Activated T-cell treated with anti-CD3 and anti-CD28 coated beads, Interleukin-2, amount 50 U/mL, for 4 hours (primary cell): ENCODE measurements around the gene CACNG8. TPM values are rescaled to one million over a fixed set of nuclear protein-coding genes. Genes with fewer than 3 reads are reported as not detected.
"Not testable (repeated sequence)": the region's sequence is repeated elsewhere in the genome, so short reads cannot be mapped to it uniquely, and the experiment has no call there.

ENCODE experiments used
- ATAC-seq, 2 donors: fragments of 200-7000 bp; cut with Tn5 transposase; one replicate each; pipeline ENCODE4 v1.10.0; 2021
- DNase-seq: peaks from one replicate; pipeline ENCODE4 v3.0.0-alpha.2; 2020
- H3K27me3 Mint-ChIP-seq: one replicate; pipeline ENCODE4 v1.8.0; 2021; ENCODE audit warnings: low read depth, mixed read lengths
- H3K36me3 Mint-ChIP-seq: one replicate; pipeline ENCODE4 v1.8.0; 2022; ENCODE audit warnings: mixed read lengths; ENCODE audit not compliant: insufficient read depth
- H3K4me1 Mint-ChIP-seq: one replicate; pipeline ENCODE4 v1.8.0; 2021; ENCODE audit warnings: low read depth, mixed read lengths
- H3K4me3 Mint-ChIP-seq: one replicate; pipeline ENCODE4 v1.8.0; 2021; ENCODE audit warnings: mild to moderate bottlenecking, moderate library complexity, mixed read lengths
- H3K9me3 Mint-ChIP-seq: one replicate; pipeline ENCODE4 v1.8.0; 2021; ENCODE audit warnings: mixed read lengths
- total RNA-seq, 3 donors: library from RNA; stranded (reverse); gene quantifications; one replicate each; pipeline ENCODE4 v1.2.1, GENCODE V29; 2021

Gene CACNG8
- not detected for total RNA-seq

DNA sequence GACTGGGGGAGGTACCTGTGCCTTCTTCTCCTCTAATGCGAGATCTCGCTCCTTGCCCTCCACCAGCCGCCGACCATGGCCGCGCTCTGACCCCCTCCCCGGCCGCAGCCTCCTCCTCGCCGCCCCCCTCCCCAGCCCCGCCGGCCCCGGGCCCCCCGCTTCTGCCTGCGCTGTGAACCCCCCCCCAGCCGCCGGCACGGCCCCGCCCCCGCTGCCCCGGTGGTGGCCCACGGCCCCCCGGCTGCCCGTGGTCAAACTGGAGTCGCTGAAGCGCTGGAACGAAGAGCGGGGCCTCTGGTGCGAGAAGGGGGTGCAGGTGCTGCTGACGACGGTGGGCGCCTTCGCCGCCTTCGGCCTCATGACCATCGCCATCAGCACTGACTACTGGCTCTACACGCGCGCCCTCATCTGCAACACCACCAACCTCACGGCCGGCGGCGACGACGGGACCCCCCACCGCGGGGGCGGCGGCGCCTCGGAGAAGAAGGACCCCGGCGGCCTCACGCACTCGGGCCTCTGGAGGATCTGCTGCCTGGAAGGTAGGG, at the start of gene CACNG8:
Gene CACNG8 (plus strand): TSS at position 51 of the 545 bp plus-strand sequence.
- H3K4me3 Mint-ChIP-seq, result no peak within 1 kb of the TSS
- no peaks in the 10 kb centered on the region for H3K9me3 Mint-ChIP-seq
- DNase-seq (no peak), ATAC-seq (no peak)
- H3K27me3 Mint-ChIP-seq, result peaks cover 69% of the 10 kb centered on the region
- H3K4me1 Mint-ChIP-seq, result peaks cover 6% of the 10 kb centered on the region
- H3K36me3 Mint-ChIP-seq, result no peaks in the 10 kb centered on the region

DNA sequence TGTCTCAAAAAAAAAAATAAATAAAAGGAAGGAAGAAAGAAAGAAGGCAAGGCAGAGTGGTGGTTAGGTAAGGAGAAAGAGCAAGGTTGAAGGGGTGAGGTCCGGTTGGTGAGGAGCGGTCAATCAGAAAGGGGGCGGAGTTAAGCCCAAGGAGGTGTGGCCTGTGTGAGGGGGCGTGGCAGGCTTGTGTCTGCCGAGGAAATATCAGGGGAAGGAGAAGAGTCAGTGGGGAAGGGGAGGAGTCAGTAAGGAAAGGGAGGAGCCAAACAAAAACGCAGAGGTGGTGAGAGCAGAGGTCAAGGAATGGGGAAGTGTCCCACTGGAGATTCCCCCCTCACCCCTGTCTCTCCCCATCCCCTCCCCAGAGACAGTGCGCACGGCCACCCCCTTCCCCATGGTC, 47.7 kb upstream of the CACNG8 start:
- DNase-seq, result no peak
- Mint-ChIP-seq H3K36me3 (no peaks in the 10 kb centered on the region), H3K27me3 (peaks cover 51% of the 10 kb centered on the region), H3K9me3 (no peaks in the 10 kb centered on the region), H3K4me1 (peaks cover under 1% of the 10 kb centered on the region), H3K4me3 (no peak overlapping the region)
- ATAC-seq, result no peak

GRCh38 chr19:53916004-53916403, 46.7 kb upstream of the CACNG8 start:
- Mint-ChIP-seq H3K4me3 (no peak overlapping the region), H3K4me1 (no peaks in the 10 kb centered on the region), H3K27me3 (peaks cover 41% of the 10 kb centered on the region), H3K9me3 (no peaks in the 10 kb centered on the region), H3K36me3 (no peaks in the 10 kb centered on the region)
- DNase-seq, result no peak
- no peak for ATAC-seq

DNA sequence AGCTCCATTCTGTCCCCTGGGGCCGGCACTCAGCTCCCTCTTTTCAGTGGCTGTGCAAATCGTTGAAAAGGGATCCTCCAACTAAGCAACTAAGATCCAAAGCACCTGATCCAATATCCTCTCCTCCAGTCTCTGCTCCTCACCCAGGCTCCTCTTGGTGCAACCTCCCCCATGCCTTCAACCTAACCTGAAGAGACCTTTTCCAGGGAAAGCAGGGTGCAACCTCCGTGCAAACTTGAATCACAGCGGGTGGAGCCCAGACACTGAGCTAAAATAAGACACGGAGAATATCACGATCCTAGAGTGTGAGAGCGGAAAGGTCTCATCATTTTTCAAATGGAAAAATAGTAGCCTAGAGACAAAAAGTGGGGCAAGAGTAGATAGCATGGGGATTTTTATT, 45.4 kb upstream of the CACNG8 start:
- no peaks in the 10 kb centered on the region for H3K4me1 Mint-ChIP-seq
- no peak for ATAC-seq
- DNase-seq, result no peak
- no peaks in the 10 kb centered on the region for H3K9me3 Mint-ChIP-seq
- peaks cover 28% of the 10 kb centered on the region for H3K27me3 Mint-ChIP-seq
- no peaks in the 10 kb centered on the region for H3K36me3 Mint-ChIP-seq
- H3K4me3 Mint-ChIP-seq, result no peak overlapping the region

- H3K4me1 Mint-ChIP-seq, result no peaks in the 10 kb centered on the region
- H3K27me3 Mint-ChIP-seq, result peaks cover 3% of the 10 kb centered on the region
- no peak overlapping the region for H3K4me3 Mint-ChIP-seq
- H3K9me3 Mint-ChIP-seq, result peaks cover 3% of the 10 kb centered on the region
- H3K36me3 Mint-ChIP-seq, result no peaks in the 10 kb centered on the region
- DNase-seq (no peak), ATAC-seq (no peak)
Measured at GRCh38 chr19:53927739-53928138, 35.0 kb upstream of the CACNG8 start.

- DNase-seq, result no peak
- H3K36me3 Mint-ChIP-seq, result no peaks in the 10 kb centered on the region
- no peak for ATAC-seq
- no peaks in the 10 kb centered on the region for H3K9me3 Mint-ChIP-seq
- H3K27me3 Mint-ChIP-seq, result peaks cover 22% of the 10 kb centered on the region
- H3K4me1 Mint-ChIP-seq, result no peaks in the 10 kb centered on the region
- H3K4me3 Mint-ChIP-seq, result no peak overlapping the region
Measured at GRCh38 chr19:53936029-53936428, 26.7 kb upstream of the CACNG8 start.

DNA sequence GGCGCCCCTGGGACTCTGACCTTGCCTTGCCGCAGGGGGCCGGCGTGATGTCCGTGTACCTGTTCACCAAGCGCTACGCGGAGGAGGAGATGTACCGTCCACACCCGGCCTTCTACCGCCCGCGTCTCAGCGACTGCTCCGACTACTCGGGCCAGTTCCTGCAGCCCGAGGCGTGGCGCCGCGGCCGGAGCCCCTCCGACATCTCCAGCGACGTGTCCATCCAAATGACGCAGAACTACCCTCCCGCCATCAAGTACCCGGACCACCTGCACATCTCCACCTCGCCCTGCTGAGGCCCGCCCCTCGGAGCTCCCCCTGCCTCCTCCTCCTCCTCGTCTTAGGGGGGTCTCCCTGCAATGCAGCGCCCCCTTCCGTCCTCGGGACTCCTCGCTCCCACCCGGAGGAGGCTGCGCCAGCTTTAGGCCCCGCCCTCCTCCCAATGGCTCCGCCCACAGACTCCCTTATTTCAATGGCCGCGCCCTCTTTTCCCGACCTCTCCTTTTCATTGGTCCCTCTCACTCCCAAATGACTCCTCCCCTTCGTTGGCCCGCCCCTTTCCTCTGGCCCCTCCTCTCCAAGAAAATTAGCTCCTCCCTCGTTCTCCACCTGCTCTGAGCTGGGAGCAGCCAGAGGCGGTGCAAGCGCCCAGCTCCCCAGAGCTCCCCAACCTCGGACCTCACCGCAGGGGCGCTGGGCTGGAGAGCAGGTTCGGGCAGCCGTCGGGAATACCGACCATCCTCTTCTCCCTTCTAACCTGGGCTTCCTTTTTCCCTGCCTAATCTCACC, 20.5 kb upstream of the CACNG8 start:
- Mint-ChIP-seq H3K9me3 (no peaks in the 10 kb centered on the region), H3K4me3 (no peak overlapping the region), H3K4me1 (no peaks in the 10 kb centered on the region), H3K36me3 (no peaks in the 10 kb centered on the region), H3K27me3 (peaks cover 64% of the 10 kb centered on the region)
- DNase-seq, result no peak
- ATAC-seq, result no peak

DNA sequence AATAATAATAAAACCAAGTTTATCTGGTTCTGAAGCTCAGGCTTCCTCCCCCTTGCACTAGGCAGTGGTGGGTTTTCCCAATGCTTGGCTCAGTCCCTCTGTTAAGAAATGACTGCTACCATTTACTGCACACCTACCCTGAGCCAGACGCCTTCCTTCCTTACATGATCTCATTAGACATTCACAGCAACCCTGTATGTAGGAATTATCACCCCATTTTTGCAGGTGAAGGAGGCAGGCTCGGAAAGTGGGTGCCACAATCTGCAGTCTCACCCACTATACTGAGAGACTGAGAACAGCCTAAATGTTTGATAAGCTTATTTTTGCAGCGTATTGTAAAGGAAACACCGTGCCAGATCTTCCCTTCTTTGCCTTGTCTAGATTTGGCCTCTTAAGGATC, 18.3 kb upstream of the CACNG8 start:
- Mint-ChIP-seq H3K36me3 (no peaks in the 10 kb centered on the region), H3K4me3 (no peak overlapping the region), H3K9me3 (no peaks in the 10 kb centered on the region), H3K4me1 (no peaks in the 10 kb centered on the region), H3K27me3 (peaks cover 56% of the 10 kb centered on the region)
- ATAC-seq (no peak), DNase-seq (no peak)

GRCh38 chr19:53944933-53945332, 17.8 kb upstream of the CACNG8 start:
- no peak for DNase-seq
- Mint-ChIP-seq H3K4me3 (no peak overlapping the region), H3K36me3 (no peaks in the 10 kb centered on the region), H3K27me3 (peaks cover 58% of the 10 kb centered on the region), H3K9me3 (no peaks in the 10 kb centered on the region), H3K4me1 (no peaks in the 10 kb centered on the region)
- ATAC-seq, result no peak

- Mint-ChIP-seq H3K27me3 (peaks cover 54% of the 10 kb centered on the region), H3K9me3 (no peaks in the 10 kb centered on the region), H3K4me3 (no peak overlapping the region), H3K36me3 (no peaks in the 10 kb centered on the region), H3K4me1 (no peaks in the 10 kb centered on the region)
- no peak for ATAC-seq
- DNase-seq, result no peak
Measured at GRCh38 chr19:53945441-53945840, 17.3 kb upstream of the CACNG8 start.

GRCh38 chr19:53945998-53946397, 16.7 kb upstream of the CACNG8 start:
- H3K27me3 Mint-ChIP-seq, result peaks cover 51% of the 10 kb centered on the region
- no peak for ATAC-seq
- no peak overlapping the region for H3K4me3 Mint-ChIP-seq
- DNase-seq, result no peak
- H3K9me3 Mint-ChIP-seq, result no peaks in the 10 kb centered on the region
- H3K4me1 Mint-ChIP-seq, result no peaks in the 10 kb centered on the region
- H3K36me3 Mint-ChIP-seq, result no peaks in the 10 kb centered on the region

DNA sequence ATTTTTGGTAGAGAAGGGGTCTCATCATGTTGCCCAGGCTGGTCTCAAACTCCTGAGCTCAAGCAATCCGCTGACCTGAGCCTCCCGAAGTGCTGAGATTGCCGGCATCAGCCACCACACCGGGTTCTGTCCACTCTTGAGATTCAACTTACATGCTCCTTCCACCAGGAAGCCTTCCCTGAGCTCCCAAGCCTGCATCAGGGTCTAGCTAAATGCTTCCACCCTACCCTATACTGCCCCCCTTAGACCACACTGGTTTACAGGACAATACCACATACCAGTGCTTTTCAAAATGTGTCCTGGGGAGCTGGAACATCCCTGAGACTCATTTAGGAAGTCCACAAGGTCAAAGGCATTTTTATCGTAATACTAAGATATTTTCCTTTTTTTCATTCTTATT, 15.1 kb upstream of the CACNG8 start:
- DNase-seq (no peak), ATAC-seq (no peak)
- no peak overlapping the region for H3K4me3 Mint-ChIP-seq
- peaks cover 46% of the 10 kb centered on the region for H3K27me3 Mint-ChIP-seq
- H3K9me3 Mint-ChIP-seq, result no peaks in the 10 kb centered on the region
- no peaks in the 10 kb centered on the region for H3K4me1 Mint-ChIP-seq
- no peaks in the 10 kb centered on the region for H3K36me3 Mint-ChIP-seq

DNA sequence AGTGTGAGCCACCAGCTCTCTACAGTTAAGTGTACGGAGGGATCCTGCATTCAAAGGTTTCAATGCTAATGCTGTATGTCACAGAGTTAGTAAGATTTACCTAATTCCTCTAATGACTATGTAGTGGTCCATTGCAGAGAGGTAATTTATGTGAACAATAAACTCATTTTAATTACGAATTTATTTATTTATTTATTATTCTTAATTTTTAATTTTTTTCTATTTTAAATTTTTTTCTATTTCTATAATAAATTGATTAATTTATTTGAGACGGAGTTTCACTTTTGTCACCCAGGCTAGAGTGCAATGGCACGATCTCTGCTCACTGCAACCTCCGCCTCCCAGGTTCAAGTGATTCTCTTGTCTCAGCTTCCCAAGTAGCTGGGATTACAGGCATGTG, 14.1 kb upstream of the CACNG8 start:
- not testable (repeated sequence) for H3K4me1 Mint-ChIP-seq, ATAC-seq, H3K36me3 Mint-ChIP-seq, H3K9me3 Mint-ChIP-seq, H3K4me3 Mint-ChIP-seq, DNase-seq
- peaks cover 39% of the 10 kb centered on the region for H3K27me3 Mint-ChIP-seq

DNA sequence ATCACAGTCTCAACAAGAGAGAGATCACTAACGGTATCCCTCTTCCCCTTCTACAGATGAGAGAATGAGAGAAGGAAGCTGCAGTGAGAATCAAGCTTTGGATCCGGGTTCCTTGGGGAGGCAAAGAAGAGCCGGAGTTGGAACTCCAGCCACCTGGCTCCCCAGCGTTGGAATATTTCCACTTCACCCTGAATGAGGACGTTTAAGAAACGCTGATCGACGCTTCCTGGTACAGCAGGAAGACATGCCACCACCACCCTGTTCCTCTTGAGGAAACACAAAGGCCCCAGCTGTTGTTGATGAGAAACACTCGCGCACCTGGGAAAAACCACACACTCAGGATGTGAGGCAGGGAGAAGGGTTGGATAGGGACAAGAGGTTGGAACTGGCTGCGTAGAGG, 11.3 kb upstream of the CACNG8 start:
- no peaks in the 10 kb centered on the region for H3K9me3 Mint-ChIP-seq
- no peak for DNase-seq
- peaks cover 34% of the 10 kb centered on the region for H3K27me3 Mint-ChIP-seq
- no peaks in the 10 kb centered on the region for H3K36me3 Mint-ChIP-seq
- H3K4me1 Mint-ChIP-seq, result no peaks in the 10 kb centered on the region
- H3K4me3 Mint-ChIP-seq, result no peak overlapping the region
- no peak for ATAC-seq

DNA sequence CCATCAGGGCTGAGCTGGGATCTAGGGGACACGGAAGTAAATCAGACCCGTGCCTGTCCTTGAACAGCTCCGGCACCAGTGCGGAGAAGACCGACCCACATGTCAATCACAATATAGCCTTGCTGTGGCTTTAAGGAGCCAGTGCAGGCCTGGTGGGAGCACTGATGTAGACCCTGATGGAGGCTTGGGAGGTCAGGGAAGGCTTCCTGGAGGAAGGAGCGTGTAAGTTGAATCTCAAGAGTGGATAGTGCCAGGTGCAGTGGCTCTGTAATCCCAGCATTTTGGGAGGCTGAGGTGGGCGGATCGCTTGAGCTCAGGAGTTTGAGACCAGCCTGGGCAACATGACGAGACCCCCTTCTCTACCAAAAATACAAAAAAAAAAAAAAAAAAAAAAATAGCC, 10.8 kb upstream of the CACNG8 start:
- Mint-ChIP-seq H3K36me3 (no peaks in the 10 kb centered on the region), H3K9me3 (no peaks in the 10 kb centered on the region), H3K4me3 (no peak overlapping the region), H3K27me3 (peaks cover 39% of the 10 kb centered on the region), H3K4me1 (no peaks in the 10 kb centered on the region)
- ATAC-seq (no peak), DNase-seq (no peak)
